RWPE2 (cell line): ENCODE measurements around the gene APBA1.

ENCODE experiments used
- ATAC-seq: fragments of 200-7000 bp; cut with Tn5 transposase; 3 replicates; pipeline ENCODE4 v1.9.1; 2021; ENCODE audit warnings: low read depth
- DNase-seq: peaks from one replicate; pipeline ENCODE4 v3.0.0-alpha.2; 2020; ENCODE audit warnings: low spot score
- H3K27ac ChIP-seq: fragments of 450-650 bp; 2 replicates; pipeline ENCODE4 v1.5.1; 2017; ENCODE audit warnings: mild to moderate bottlenecking; ENCODE audit not compliant: poor library complexity, severe bottlenecking
- H3K27me3 ChIP-seq: fragments of 250-450 bp; sonication (Bioruptor Pico); 2 replicates; pipeline ENCODE4 v1.5.1; 2021; ENCODE audit warnings: mild to moderate bottlenecking, moderate library complexity; ENCODE audit not compliant: insufficient read depth, poor library complexity, severe bottlenecking
- H3K36me3 ChIP-seq: fragments of 250-450 bp; sonication (Bioruptor Pico); 2 replicates; pipeline ENCODE4 v1.5.1; 2020; ENCODE audit warnings: low read depth, mild to moderate bottlenecking, moderate library complexity
- H3K4me1 ChIP-seq: fragments of 250-450 bp; sonication (Bioruptor Pico); 2 replicates; pipeline ENCODE4 v1.5.1; 2021; ENCODE audit warnings: mild to moderate bottlenecking, moderate library complexity; ENCODE audit not compliant: insufficient read depth, poor library complexity, severe bottlenecking
- H3K4me3 ChIP-seq: fragments of 250-450 bp; sonication (Bioruptor Pico); 2 replicates; pipeline ENCODE4 v1.5.1; 2021; ENCODE audit warnings: mild to moderate bottlenecking, moderate library complexity; ENCODE audit not compliant: severe bottlenecking
- H3K9me3 ChIP-seq: fragments of 250-450 bp; sonication (Bioruptor Pico); 2 replicates; pipeline ENCODE4 v1.5.1; 2021; ENCODE audit warnings: mild to moderate bottlenecking, moderate library complexity; ENCODE audit not compliant: severe bottlenecking
- TF ChIP-seq, protein P1 (sequence below): fragments of 450-650 bp; IDR thresholded peaks from one replicate; pipeline ENCODE4 v1.5.1; 2017; ENCODE audit warnings: mild to moderate bottlenecking, moderate library complexity; ENCODE audit not compliant: poor library complexity, severe bottlenecking

The APBA1 gene

GRCh38 chr9:69617006-69617405 is 55.2 kb downstream of the APBA1 start:
- Histone ChIP-seq H3K9me3 (no peaks in the 10 kb centered on the region), H3K4me3 (no peak overlapping the region), H3K36me3 (no peaks in the 10 kb centered on the region), H3K27me3 (no peaks in the 10 kb centered on the region), H3K4me1 (no peaks in the 10 kb centered on the region), H3K27ac (no peak overlapping the region)
- ATAC-seq (no peak), DNase-seq (no peak)
- TF ChIP-seq, protein P1, sequence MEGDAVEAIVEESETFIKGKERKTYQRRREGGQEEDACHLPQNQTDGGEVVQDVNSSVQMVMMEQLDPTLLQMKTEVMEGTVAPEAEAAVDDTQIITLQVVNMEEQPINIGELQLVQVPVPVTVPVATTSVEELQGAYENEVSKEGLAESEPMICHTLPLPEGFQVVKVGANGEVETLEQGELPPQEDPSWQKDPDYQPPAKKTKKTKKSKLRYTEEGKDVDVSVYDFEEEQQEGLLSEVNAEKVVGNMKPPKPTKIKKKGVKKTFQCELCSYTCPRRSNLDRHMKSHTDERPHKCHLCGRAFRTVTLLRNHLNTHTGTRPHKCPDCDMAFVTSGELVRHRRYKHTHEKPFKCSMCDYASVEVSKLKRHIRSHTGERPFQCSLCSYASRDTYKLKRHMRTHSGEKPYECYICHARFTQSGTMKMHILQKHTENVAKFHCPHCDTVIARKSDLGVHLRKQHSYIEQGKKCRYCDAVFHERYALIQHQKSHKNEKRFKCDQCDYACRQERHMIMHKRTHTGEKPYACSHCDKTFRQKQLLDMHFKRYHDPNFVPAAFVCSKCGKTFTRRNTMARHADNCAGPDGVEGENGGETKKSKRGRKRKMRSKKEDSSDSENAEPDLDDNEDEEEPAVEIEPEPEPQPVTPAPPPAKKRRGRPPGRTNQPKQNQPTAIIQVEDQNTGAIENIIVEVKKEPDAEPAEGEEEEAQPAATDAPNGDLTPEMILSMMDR, result no peak

DNA sequence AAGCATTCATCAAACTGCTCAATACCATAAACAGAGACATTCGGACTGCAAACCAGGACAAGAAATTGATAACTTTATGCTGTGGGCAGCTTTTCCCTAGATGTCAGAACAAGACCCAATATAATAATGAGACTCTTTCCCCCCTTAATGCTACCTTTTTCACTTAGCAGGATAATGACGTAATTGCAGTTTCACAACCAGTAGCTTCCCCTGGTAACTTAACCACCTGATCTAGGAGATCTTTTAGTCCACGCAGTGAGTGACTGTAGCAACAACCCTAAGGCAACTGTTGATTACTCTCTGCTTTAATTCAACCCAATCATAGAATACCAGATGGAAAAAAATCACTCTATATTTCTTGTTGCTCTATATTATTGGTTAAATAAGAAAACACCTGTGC is 56.3 kb downstream of the APBA1 start:
- TF ChIP-seq, protein P1, result no peak
- ATAC-seq, result no peak
- Histone ChIP-seq H3K9me3 (no peaks in the 10 kb centered on the region), H3K4me1 (no peaks in the 10 kb centered on the region), H3K27ac (no peak overlapping the region), H3K36me3 (no peaks in the 10 kb centered on the region), H3K4me3 (no peak overlapping the region), H3K27me3 (no peaks in the 10 kb centered on the region)
- no peak for DNase-seq

GRCh38 chr9:69611221-69611620 is 61.0 kb downstream of the APBA1 start:
- H3K4me3 ChIP-seq, result no peak overlapping the region
- no peaks in the 10 kb centered on the region for H3K4me1 ChIP-seq
- H3K27ac ChIP-seq, result no peak overlapping the region
- no peaks in the 10 kb centered on the region for H3K36me3 ChIP-seq
- DNase-seq (no peak), ATAC-seq (no peak)
- H3K27me3 ChIP-seq, result no peaks in the 10 kb centered on the region
- TF ChIP-seq, protein P1, result no peak
- no peaks in the 10 kb centered on the region for H3K9me3 ChIP-seq

DNA sequence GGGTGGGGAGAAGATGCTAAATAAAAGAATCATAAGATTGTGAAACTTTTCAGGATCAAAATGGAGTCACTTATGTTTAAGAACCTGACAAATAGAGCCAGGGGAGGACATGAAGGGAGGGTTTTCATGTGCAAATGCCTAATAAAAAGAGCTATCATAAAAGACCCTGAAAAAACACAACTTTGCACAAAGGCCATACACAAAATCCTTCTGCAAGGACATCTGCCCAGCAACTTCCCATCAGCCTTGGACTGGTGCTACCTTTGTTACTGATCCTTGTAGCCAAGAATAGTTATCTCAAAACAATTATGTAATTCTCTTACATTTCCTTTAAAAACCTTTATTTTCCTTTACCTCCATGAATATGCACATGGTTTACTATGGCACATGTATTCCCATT is 63.0 kb downstream of the APBA1 start:
- TF ChIP-seq, protein P1, result no peak
- Histone ChIP-seq H3K27ac (no peak overlapping the region), H3K36me3 (no peaks in the 10 kb centered on the region), H3K9me3 (no peaks in the 10 kb centered on the region), H3K4me1 (no peaks in the 10 kb centered on the region), H3K27me3 (no peaks in the 10 kb centered on the region), H3K4me3 (no peak overlapping the region)
- DNase-seq (no peak), ATAC-seq (no peak)

GRCh38 chr9:69606089-69606488 is 66.1 kb downstream of the APBA1 start:
- no peaks in the 10 kb centered on the region for H3K27me3 ChIP-seq
- ATAC-seq (no peak), DNase-seq (no peak)
- H3K4me1 ChIP-seq, result no peaks in the 10 kb centered on the region
- no peaks in the 10 kb centered on the region for H3K9me3 ChIP-seq
- TF ChIP-seq, protein P1, result no peak
- H3K36me3 ChIP-seq, result no peaks in the 10 kb centered on the region
- no peak overlapping the region for H3K27ac ChIP-seq
- no peak overlapping the region for H3K4me3 ChIP-seq
